ENCODE measurements around the gene GDAP2. TPM values are rescaled to one million over a fixed set of nuclear protein-coding genes. Genes with fewer than 3 reads are reported as not detected.

GDAP2 gene
- total and polyA plus RNA-seq, 10 donors, result 3.0 to 44.6 (median 33.3) TPM

- intact Hi-C loops (cut with DNase I; ENCODE audit: low total_unique reads), result no loop called here
- Histone ChIP-seq H3K4me3 (no peak overlapping the region), H3K9me3 (no peaks in the 10 kb centered on the region), H3K36me3 (peaks cover 5 to 100% (median 56%) of the 10 kb centered on the region in 6 donors), H3K4me1 (no peaks in the 10 kb centered on the region), H3K27me3 (replicated peaks in 1 of 7) (no peaks in the 10 kb centered on the region), H3K27ac (peak overlapping the region in 2 of 8 donors; percentile 18 to 49)
- no peak for DNase-seq
- TF ChIP-seq POLR2AphosphoS5 (IDR thresholded peaks at IDR 0.05), result no peak
- no peak for TF ChIP-seq POLR2A (IDR thresholded peaks at IDR 0.05)
- no peak for TF ChIP-seq CTCF (IDR thresholded peaks at IDR 0.05 in 8 of 11, conservative IDR thresholded peaks at IDR 0.05 in 3 of 11)
- WGBS, 5 donors, result 95 to 99% (median 97%) methylated on average over 3 of the region's 3 CpGs
These were observed 24.9 kb downstream of the GDAP2 start for GRCh38 chr1:117904485-117904884.

GRCh38 chr1:117902944-117903343 lies 26.5 kb downstream of the GDAP2 start:
- Histone ChIP-seq H3K4me3 (no peak overlapping the region), H3K27ac (no peak overlapping the region), H3K36me3 (peaks cover 7 to 100% (median 61%) of the 10 kb centered on the region in 6 donors), H3K27me3 (replicated peaks in 1 of 7) (no peaks in the 10 kb centered on the region), H3K9me3 (no peaks in the 10 kb centered on the region), H3K4me1 (no peaks in the 10 kb centered on the region)
- intact Hi-C loops (cut with DNase I; ENCODE audit: low total_unique reads), result no loop called here
- no peak for TF ChIP-seq POLR2AphosphoS5 (IDR thresholded peaks at IDR 0.05)
- TF ChIP-seq POLR2A (IDR thresholded peaks at IDR 0.05), result no peak
- no peak for TF ChIP-seq CTCF (IDR thresholded peaks at IDR 0.05 in 8 of 11, conservative IDR thresholded peaks at IDR 0.05 in 3 of 11)
- no peak for DNase-seq
- 93 to 99% (median 97%) methylated on average over 4 of the region's 4 CpGs for WGBS, 5 donors

- no peaks in the 10 kb centered on the region for H3K9me3 ChIP-seq
- no peaks in the 10 kb centered on the region for H3K27me3 ChIP-seq (replicated peaks in 1 of 7)
- DNase-seq, result no peak
- intact Hi-C loops (cut with DNase I; ENCODE audit: low total_unique reads), result loop anchor here (10.0 kb wide), 2 partner anchors 385 to 815 kb away; no protein-coding TSS in a partner anchor
- H3K36me3 ChIP-seq, result peaks cover 2 to 100% (median 65%) of the 10 kb centered on the region in 6 donors
- TF ChIP-seq CTCF (IDR thresholded peaks at IDR 0.05 in 8 of 11, conservative IDR thresholded peaks at IDR 0.05 in 3 of 11), result no peak
- no peak for TF ChIP-seq POLR2A (IDR thresholded peaks at IDR 0.05)
- TF ChIP-seq POLR2AphosphoS5 (IDR thresholded peaks at IDR 0.05), result no peak
- WGBS, 5 donors, result 96 to 100% (median 98%) methylated on average over 1 of the region's 1 CpG
- H3K4me1 ChIP-seq, result no peaks in the 10 kb centered on the region
- H3K27ac ChIP-seq, result no peak overlapping the region
- H3K4me3 ChIP-seq, result no peak overlapping the region
These were observed 29.6 kb downstream of the GDAP2 start for GRCh38 chr1:117899801-117900200.

- Histone ChIP-seq H3K9me3 (no peaks in the 10 kb centered on the region), H3K36me3 (peaks cover 2 to 98% (median 53%) of the 10 kb centered on the region in 6 donors), H3K27ac (no peak overlapping the region), H3K27me3 (replicated peaks in 1 of 7) (no peaks in the 10 kb centered on the region), H3K4me3 (no peak overlapping the region), H3K4me1 (no peaks in the 10 kb centered on the region)
- no peak for TF ChIP-seq POLR2AphosphoS5 (IDR thresholded peaks at IDR 0.05)
- TF ChIP-seq CTCF (IDR thresholded peaks at IDR 0.05 in 8 of 11, conservative IDR thresholded peaks at IDR 0.05 in 3 of 11), result no peak
- no peak for TF ChIP-seq POLR2A (IDR thresholded peaks at IDR 0.05)
- intact Hi-C loops (cut with DNase I; ENCODE audit: low total_unique reads), result loop anchor here (10.0 kb wide), 2 partner anchors 383 to 813 kb away; no protein-coding TSS in a partner anchor
- no peak for DNase-seq
- WGBS, 5 donors, result 73 to 81% (median 75%) methylated on average over 4 of the region's 4 CpGs
These were observed 31.9 kb downstream of the GDAP2 start for GRCh38 chr1:117897551-117897950.
